Lung (tissue), 16 donors: ENCODE measurements around the gene RRH. TPM values are rescaled to one million over a fixed set of nuclear protein-coding genes. Genes with fewer than 3 reads are reported as not detected.
"Not testable (repeated sequence)": the region's sequence is repeated elsewhere in the genome, so short reads cannot be mapped to it uniquely, and the experiment has no call there.

Source experiments
- ATAC-seq: fragments of 200-7000 bp; cut with Tn5 transposase; one replicate; pipeline ENCODE4 v1.9.1; 2020; ENCODE audit warnings: moderate number of reproducible peaks; ENCODE audit not compliant: insufficient read depth, low FRiP score
- DNase-seq, 3 donors: peaks; one replicate each; pipeline ENCODE4 v3.0.0-alpha.2; 2013 to 2017
- H3K27ac ChIP-seq, 2 donors: one replicate each; pipeline ENCODE4 v1.5.1; 2013; ENCODE audit warnings: mild to moderate bottlenecking in 2 of 2, moderate library complexity in 2 of 2, control low read depth in 1 of 2, inconsistent platforms in 1 of 2, low read depth in 1 of 2, low read length in 1 of 2
- H3K27me3 ChIP-seq, 3 donors: one replicate each; pipeline ENCODE4 v1.5.1; 2013; ENCODE audit warnings: low read length in 2 of 3; ENCODE audit not compliant: control insufficient read depth in 3 of 3, insufficient read depth in 3 of 3
- H3K36me3 ChIP-seq, 4 donors: one replicate each; pipeline ENCODE4 v1.5.1; 2013; ENCODE audit warnings: low read length in 4 of 4, mild to moderate bottlenecking in 1 of 4, moderate library complexity in 1 of 4; ENCODE audit not compliant: control insufficient read depth in 4 of 4, insufficient read depth in 4 of 4
- H3K4me1 ChIP-seq, 5 donors: one replicate each; pipeline ENCODE4 v1.5.1; 2013; ENCODE audit warnings: low read length in 5 of 5, mild to moderate bottlenecking in 2 of 5, moderate library complexity in 1 of 5; ENCODE audit not compliant: control insufficient read depth in 5 of 5, insufficient read depth in 5 of 5
- H3K4me3 ChIP-seq: one replicate; pipeline ENCODE4 v1.5.1; 2013; ENCODE audit warnings: mild to moderate bottlenecking, control low read depth, moderate library complexity
- H3K9ac ChIP-seq, 2 donors: one replicate each; pipeline ENCODE4 v1.5.1; 2013; ENCODE audit warnings: low read length in 2 of 2, control low read depth in 1 of 2; ENCODE audit not compliant: insufficient read depth in 1 of 2
- H3K9me3 ChIP-seq, 4 donors: one replicate each; pipeline ENCODE4 v1.5.1; 2013; ENCODE audit warnings: low read length in 3 of 4, mild to moderate bottlenecking in 1 of 4, moderate library complexity in 1 of 4; ENCODE audit not compliant: control insufficient read depth in 4 of 4, insufficient read depth in 3 of 4
- WGBS, 2 donors: extraction: QIAGEN DNeasy Blood & Tissue Kit; methylation state at CpG; one replicate each; pipeline ENCODE4 v1.1.7; 2013; 5-methylcytosine and 5-hydroxymethylcytosine counted together
- long read RNA-seq, 5 donors: transcript quantifications; one replicate each; lab custom pipeline, GENCODE V29; 2026
- polyA plus RNA-seq, 2 donors: library from polyadenylated mRNA; stranded (reverse); fragments of 200-250 nt; gene quantifications; one replicate each; pipeline ENCODE4 v1.2.1, GENCODE V29; 2013
- total RNA-seq, 2 donors: library from RNA; depleted of rRNA in 1 of 2; stranded (reverse); fragments of >200 nt in 1 of 2; gene quantifications; one replicate each; pipeline ENCODE4 v1.2.1, GENCODE V29; 2014 to 2021
- TF ChIP-seq, protein P1 (sequence below): IDR thresholded peaks from 2 replicates; pipeline ENCODE4 v1.5.1; 2012; ENCODE audit warnings: mild to moderate bottlenecking; ENCODE audit errors: control extremely low read depth, extremely low read depth
- donor health status: control.
- donor health status: control.
- donor health status: Bipolar disorder and iron deficiency.
- donor health status: healthy.
- donor health status: DM: yes; HTN: yes; CAD: no.

RRH gene, protein sequence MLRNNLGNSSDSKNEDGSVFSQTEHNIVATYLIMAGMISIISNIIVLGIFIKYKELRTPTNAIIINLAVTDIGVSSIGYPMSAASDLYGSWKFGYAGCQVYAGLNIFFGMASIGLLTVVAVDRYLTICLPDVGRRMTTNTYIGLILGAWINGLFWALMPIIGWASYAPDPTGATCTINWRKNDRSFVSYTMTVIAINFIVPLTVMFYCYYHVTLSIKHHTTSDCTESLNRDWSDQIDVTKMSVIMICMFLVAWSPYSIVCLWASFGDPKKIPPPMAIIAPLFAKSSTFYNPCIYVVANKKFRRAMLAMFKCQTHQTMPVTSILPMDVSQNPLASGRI
- total RNA-seq: under 1 TPM in 1 of 2 donors, not detected in 1; 0.21 TPM
- under 1 TPM; 0.10 to 0.20 TPM for polyA plus RNA-seq
- long read RNA-seq, donor 1: 0 reads
- long read RNA-seq, donor 2: 0 reads
- long read RNA-seq, donor 3: 0 reads
- long read RNA-seq, donor 4: 0 reads
- long read RNA-seq, donor 5: 0 reads

DNA sequence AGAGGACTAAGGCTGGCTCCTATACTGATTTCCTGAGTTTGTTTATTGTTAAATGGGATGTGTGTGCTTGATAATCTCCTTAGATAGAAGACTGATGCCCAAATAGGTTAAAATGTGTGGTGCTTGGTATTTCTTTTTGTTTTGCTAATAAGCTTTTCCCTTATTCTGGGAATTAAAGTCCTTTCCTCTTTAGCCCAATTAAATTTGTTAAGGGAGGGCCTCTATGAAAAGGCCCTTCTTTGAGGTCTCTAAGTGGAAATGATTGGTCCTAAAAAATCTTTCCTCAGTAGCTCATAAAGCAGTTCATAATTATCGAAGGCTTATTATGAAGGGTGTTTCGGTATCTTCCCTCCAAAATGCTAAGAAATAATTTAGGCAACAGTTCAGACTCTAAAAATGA lies at the start of gene RRH:
TSS of gene RRH (plus strand) at position 301 of the 400 bp plus-strand sequence. CDS start at position 357, 56 bp downstream.
- Histone ChIP-seq H3K27ac (no peak within 1 kb of the TSS), H3K9ac (no peak within 1 kb of the TSS), H3K27me3 (no peaks in the 10 kb centered on the region), H3K9me3 (no peaks in the 10 kb centered on the region), H3K4me3 (no peak within 1 kb of the TSS), H3K36me3 (peaks cover 0 to 8% (median 3%) of the 10 kb centered on the region in 4 donors), H3K4me1 (no peaks in the 10 kb centered on the region)
- WGBS, 2 donors: 98 to 99% methylated on average over 2 of the region's 2 CpGs
- ATAC-seq: no peak
- no peak for DNase-seq
- TF ChIP-seq, protein P1, sequence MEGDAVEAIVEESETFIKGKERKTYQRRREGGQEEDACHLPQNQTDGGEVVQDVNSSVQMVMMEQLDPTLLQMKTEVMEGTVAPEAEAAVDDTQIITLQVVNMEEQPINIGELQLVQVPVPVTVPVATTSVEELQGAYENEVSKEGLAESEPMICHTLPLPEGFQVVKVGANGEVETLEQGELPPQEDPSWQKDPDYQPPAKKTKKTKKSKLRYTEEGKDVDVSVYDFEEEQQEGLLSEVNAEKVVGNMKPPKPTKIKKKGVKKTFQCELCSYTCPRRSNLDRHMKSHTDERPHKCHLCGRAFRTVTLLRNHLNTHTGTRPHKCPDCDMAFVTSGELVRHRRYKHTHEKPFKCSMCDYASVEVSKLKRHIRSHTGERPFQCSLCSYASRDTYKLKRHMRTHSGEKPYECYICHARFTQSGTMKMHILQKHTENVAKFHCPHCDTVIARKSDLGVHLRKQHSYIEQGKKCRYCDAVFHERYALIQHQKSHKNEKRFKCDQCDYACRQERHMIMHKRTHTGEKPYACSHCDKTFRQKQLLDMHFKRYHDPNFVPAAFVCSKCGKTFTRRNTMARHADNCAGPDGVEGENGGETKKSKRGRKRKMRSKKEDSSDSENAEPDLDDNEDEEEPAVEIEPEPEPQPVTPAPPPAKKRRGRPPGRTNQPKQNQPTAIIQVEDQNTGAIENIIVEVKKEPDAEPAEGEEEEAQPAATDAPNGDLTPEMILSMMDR: no peak

DNA sequence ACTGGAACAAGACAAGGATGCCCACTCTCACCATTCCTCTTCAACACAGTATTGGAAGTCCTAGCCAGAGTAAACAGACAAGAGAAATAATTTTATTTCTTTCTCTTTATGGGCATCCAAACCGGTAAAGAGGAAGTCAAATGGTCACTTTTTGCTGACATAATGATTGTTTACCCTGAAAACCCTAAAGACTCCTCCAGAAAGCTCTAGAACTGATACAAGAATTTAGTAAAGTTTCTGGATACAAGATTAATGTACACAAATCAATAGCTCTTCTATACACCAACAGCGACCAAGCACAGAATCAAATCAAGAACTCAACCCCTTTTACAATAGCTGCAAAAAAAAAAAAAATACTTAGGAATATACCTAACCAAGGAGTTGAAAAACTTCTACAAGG lies 45.7 kb upstream of the RRH start:
- not testable (repeated sequence) for H3K27ac ChIP-seq, H3K9ac ChIP-seq, DNase-seq, H3K27me3 ChIP-seq, H3K9me3 ChIP-seq, H3K4me3 ChIP-seq, H3K36me3 ChIP-seq, ATAC-seq, H3K4me1 ChIP-seq
- 82 to 87% methylated on average over 2 of the region's 2 CpGs for WGBS, 2 donors

DNA sequence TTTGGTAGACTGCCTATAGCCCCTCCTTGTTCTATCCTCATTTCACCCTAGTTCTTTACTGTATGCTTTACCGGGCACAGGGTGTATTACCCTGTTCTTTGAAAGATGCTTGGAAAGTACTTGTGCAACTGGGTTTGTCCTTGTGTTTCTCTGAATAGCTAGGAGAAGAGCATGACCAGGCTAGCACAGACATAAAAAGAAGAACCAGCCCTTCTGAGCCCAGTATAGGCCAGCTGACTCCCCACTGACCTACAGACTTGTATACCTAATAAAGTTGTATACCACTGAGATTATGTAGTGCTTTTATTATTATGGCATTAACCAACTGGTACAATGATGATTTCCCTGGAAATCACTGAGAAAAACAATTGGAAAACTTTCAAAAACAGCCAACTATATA lies 40.9 kb upstream of the RRH start:
- H3K27me3 ChIP-seq: no peaks in the 10 kb centered on the region
- H3K4me3 ChIP-seq: no peak overlapping the region
- 79 to 94% methylated on average over 1 of the region's 1 CpG for WGBS, 2 donors
- ATAC-seq: no peak
- TF ChIP-seq, protein P1: no peak
- H3K9me3 ChIP-seq: no peaks in the 10 kb centered on the region
- DNase-seq: no peak
- no peak overlapping the region for H3K9ac ChIP-seq
- H3K27ac ChIP-seq: no peak overlapping the region
- no peaks in the 10 kb centered on the region for H3K36me3 ChIP-seq
- peaks cover 0 to 6% (median 0%) of the 10 kb centered on the region in 5 donors for H3K4me1 ChIP-seq

DNA sequence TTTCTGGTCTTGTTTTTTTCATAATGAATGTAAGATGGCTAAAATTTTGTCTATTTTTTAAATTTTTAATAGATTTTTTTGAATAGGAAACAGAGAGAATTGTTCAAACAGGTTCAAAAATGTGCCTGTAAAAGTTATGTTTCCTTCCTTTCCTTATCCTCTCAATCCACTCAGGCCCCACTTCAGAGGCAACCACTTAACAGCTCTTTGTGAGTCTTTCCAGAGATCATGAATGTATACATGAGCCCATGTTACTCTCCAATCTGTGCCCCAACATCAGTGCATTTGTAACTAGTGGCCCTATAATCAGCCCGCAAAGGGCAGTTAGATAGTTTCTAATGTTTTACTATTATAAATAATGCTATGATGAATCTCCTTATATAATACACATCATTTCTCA lies 40.0 kb upstream of the RRH start:
- DNase-seq (peak in 2 of 3 donors; percentile 36 to 62), ATAC-seq (no peak)
- H3K9me3 ChIP-seq: no peaks in the 10 kb centered on the region
- no peak overlapping the region for H3K27ac ChIP-seq
- 71 to 84% methylated on average over 1 of the region's 1 CpG for WGBS, 2 donors
- peaks cover 0 to 6% (median 0%) of the 10 kb centered on the region in 5 donors for H3K4me1 ChIP-seq
- H3K27me3 ChIP-seq: no peaks in the 10 kb centered on the region
- TF ChIP-seq, protein P1: no peak
- H3K9ac ChIP-seq: no peak overlapping the region
- no peak overlapping the region for H3K4me3 ChIP-seq
- H3K36me3 ChIP-seq: no peaks in the 10 kb centered on the region
